Medulla oblongata (tissue), 1 donor: ENCODE measurements around the gene CIC.
"Not testable (repeated sequence)": the region's sequence is repeated elsewhere in the genome, so short reads cannot be mapped to it uniquely, and the experiment has no call there.

ENCODE experiments used
- DNase-seq: peaks from one replicate; pipeline ENCODE4 v3.0.0-alpha.2; 2015; ENCODE audit errors: extremely low spot score

CIC gene

GRCh38 chr19:42313096-42313839 lies 44.2 kb downstream of the CIC start, which contains the start of gene TMEM145:
TMEM145 (plus strand) TSS chr19:42313309; CDS start chr19:42313377, 68 bp downstream.
- peak; percentile 36 for DNase-seq

GRCh38 chr19:42313840-42314755 lies 45.0 kb downstream of the CIC start:
- DNase-seq: no peak

DNA sequence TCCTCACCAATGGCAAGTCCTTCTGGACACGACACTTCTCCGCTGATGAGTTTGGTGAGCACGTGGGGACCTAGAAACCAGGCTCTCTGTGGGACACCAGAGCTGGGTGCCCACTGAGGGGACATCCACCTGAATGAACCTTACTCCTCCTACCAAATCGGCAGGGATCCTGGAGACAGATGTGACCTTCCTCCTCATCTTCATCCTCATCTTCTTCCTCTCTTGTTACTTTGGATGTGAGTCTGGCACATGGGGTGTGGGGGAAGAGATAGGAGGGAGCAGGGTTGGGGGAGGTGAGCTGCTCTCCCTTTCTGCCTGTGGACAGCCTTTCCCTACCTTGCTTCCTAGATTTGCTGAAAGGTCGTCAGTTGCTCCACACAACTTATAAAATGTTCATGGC lies 46.0 kb downstream of the CIC start:
- no peak for DNase-seq

DNA sequence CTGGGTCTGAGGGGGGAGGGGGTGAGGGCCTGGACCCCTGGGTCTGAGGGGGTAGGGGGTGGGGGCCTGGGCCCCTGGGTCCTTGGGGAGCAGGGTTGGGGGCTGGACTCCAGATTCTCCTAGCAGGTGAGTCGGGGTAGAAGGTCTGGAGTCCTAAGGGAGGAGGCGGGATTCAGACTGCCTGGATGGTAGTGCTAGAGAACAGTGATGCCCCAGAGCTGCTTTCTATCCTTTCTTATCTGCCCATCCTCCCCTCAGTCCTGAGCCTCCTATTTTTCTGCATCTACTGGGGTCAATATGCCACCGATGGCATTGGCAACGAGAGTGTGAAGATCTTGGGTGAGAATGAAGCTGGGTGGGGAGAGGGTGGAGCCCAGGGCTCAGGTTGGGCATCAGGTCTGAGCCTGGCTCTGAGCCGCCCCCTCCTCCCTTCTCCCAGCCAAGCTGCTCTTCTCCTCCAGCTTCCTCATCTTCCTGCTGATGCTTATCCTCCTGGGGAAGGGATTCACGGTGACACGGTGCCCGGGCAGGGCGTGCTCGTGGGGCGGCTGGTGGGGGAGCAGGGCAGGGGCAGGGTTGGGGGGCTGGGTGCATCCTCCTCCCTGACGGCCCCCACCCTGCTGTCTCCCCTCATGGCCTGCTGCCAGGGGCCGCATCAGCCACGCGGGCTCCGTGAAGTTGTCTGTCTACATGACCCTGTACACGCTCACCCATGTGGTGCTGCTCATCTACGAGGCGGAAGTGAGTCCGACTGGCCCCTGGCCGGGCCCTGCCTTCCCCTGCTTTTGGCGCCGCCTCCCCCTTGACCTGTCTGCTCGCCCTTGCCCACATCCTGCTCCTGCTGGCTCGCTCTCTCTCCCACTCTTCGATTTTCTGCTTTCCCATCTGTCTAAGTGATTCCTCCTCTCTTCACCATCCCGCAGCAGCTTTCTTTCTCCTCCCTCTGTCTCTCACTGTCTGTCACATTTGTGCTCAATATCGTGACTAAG lies 47.5 kb downstream of the CIC start:
- peak; percentile 19 for DNase-seq

GRCh38 chr19:42317535-42317934 lies 48.5 kb downstream of the CIC start:
- DNase-seq: no peak

DNA sequence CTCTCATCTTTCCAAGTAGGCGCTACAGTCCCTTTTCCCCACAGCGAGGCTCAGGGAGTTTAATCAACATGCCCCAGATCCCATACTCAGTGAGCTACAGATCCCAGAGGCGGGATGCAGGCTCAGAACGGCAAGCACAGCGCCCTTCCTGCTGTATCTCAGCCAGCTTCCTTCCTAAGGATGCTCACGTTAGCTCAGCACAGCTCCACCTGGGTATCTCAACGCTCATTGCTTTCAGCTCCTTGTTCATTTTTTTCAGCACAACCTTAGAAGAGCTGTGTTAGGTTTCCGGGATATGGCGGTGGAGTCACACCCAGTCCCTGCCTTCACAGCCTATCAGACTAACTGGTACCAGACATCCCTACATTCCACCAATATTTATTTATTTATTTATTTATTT lies 53.3 kb downstream of the CIC start:
- no peak for DNase-seq

- DNase-seq: no peak
Observed at GRCh38 chr19:42323473-42323851, 54.4 kb downstream of the CIC start.

- no peak for DNase-seq
Observed at GRCh38 chr19:42323852-42324654, 55.0 kb downstream of the CIC start.

DNA sequence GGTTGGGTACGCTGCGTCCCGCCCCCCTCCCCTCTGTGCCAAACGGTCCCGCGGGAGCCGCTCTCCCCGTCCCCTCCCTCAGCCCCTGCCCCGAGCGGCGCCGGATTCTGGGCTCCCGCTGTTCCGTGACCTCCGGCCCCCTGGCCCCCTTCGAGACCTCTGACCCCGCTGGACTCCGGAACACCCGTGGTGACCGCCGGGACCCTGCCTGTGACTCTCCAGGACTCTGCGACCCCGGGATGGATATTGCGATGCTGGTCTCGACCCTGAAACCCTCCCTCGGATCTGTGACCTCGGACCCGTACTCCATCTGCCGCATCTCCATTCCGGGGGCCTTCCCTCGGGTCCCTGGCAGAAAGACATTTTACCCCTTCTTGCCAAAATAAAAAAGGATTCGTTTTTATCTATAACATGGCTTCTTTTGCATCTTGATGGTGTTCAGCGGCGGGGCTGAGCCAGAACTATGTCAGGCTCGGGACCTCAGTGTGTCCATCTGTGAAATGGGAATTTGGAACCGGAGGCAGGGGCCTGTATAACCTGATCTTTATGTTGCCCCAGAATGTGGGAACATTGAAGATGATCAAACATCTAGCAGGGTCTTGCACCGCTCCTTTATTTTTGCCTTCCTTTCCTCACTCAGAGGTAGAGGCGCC lies 55.7 kb downstream of the CIC start:
- no peak for DNase-seq

DNA sequence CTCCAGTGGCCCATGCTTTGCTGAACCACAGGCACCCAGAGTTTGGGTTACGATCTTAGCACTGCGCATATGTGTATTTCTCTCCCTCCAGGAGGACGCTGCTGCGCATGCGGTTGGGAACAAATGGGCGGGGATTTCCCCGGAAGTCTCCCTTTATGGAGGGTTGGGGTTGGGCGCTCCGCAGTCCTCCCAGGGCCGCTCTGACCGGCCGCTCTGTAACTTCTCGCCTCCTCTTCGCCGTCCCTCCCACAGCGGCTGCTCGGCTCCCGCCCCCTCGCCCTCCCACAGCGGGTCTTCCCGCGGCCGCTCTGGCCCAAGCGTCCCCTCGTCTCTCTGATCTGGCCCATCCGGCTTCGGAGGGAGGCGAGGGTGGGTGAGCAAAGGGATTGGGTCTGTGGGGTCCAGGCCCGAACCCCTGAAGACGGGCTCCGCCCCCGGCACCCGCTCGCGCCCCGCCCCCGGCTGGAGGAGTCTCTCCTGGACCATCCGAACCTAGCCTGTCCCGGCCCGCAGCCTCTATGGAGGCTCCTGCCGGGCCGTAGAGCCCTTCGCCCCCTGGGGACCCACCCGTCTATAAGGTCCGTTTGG lies 56.4 kb downstream of the CIC start, which contains the start of gene MEGF8:
Gene MEGF8 (plus strand): TSS at position 328 of the 588 bp plus-strand sequence. CDS start 609 bp downstream, outside the sequence.
- DNase-seq: peak; percentile 99

GRCh38 chr19:42325896-42326771 lies 57.1 kb downstream of the CIC start:
- DNase-seq: no peak

- no peak for DNase-seq
Observed at GRCh38 chr19:42326969-42327368, 57.9 kb downstream of the CIC start.

GRCh38 chr19:42327381-42327780 lies 58.3 kb downstream of the CIC start:
- no peak for DNase-seq

- no peak for DNase-seq
Observed at GRCh38 chr19:42328106-42328505, 59.1 kb downstream of the CIC start.

- DNase-seq: no peak
Observed at GRCh38 chr19:42328854-42329253, 59.8 kb downstream of the CIC start.

DNA sequence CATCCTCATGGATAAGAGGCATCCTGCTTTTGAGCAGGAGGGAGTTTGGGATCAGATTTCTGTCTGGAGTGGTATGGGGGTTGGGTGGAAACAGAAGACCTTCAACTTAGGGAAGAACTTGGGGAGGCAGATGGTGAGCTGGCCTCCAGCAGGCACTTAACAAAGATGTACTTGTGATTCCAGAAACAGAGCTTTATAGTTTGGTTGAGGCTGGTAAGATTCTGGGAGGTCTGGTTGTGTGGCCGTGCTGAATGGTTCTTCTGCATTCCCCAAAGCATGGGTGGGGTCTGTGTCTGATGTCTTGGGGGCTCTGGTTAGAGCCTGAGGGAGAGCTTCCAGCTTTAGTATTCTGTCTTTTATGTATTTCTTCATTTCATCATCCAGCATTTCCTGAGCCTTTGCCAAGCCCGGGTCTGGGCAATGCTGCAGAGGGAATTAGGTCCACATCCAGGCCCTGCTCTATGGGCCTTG lies 61.2 kb downstream of the CIC start:
- DNase-seq: no peak

- not testable (repeated sequence) for DNase-seq
Observed at GRCh38 chr19:42331333-42331732, 62.3 kb downstream of the CIC start.

DNA sequence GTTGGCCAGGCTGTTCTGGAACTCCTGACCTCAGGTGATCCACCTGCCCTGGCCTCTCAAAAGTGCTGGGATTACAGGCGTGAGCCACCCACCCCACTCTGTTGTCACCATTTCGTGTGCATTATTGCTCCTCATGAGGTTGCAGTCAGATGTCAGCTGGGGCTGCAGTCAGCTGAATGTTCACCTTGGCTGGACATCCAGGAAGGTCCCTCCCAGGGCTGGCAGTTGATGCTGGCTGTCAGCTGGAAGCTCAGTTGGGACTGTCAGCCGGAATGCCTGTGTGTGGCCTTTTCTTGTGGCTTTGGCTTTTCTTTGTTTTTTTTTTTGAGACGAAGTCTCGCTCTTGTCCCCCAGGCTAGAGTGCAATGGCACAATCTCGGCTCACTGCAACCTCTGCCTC lies 63.0 kb downstream of the CIC start:
- DNase-seq: peak; percentile 41

GRCh38 chr19:42333018-42333417 lies 64.0 kb downstream of the CIC start:
- DNase-seq: no peak
